Measurements from ENCODE around the gene IQGAP3.

- TF ChIP-seq POLR2A (IDR thresholded peaks at IDR 0.05; ENCODE audit: low read depth, low read length) (no peak), POLR2AphosphoS5 (IDR thresholded peaks at IDR 0.05; ENCODE audit: low read depth, low read length) (no peak), TAF1 (IDR thresholded peaks at IDR 0.05; ENCODE audit: borderline replicate concordance, low read depth, low read length) (no peak)
These were observed 35.8 kb upstream of the IQGAP3 start for GRCh38 chr1:156608036-156608674.

All from GM12892 (cell line).